ENCODE measurements around the gene P2RY8.

Gene P2RY8

DNA sequence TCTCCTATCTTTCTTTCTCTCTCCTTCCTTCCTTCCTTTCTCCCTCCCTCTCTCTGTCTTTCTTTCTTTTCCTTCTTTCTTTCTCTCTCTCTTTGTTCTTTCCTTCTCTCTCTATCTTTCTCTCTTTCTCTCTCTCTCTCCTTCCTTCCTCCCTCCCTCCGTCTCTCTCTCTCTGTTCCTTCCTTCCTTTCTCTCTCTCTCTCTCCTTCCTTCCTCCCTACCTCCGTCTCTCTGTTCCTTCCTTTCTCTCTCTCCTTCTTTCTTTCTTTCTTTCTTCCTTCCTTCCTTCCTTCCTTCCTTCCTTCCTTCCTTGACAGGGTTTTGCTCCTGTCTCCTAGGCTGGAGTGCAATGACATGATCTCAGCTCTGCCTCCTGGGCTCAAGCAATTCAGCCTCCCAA is 24.2 kb upstream of the P2RY8 start:
- TF ChIP-seq FOXP2 (optimal IDR thresholded peaks at IDR 0.05; ENCODE audit: borderline replicate concordance, extremely low read depth, extremely low read length, insufficient read depth) = no peak
- TF ChIP-seq, protein P1, sequence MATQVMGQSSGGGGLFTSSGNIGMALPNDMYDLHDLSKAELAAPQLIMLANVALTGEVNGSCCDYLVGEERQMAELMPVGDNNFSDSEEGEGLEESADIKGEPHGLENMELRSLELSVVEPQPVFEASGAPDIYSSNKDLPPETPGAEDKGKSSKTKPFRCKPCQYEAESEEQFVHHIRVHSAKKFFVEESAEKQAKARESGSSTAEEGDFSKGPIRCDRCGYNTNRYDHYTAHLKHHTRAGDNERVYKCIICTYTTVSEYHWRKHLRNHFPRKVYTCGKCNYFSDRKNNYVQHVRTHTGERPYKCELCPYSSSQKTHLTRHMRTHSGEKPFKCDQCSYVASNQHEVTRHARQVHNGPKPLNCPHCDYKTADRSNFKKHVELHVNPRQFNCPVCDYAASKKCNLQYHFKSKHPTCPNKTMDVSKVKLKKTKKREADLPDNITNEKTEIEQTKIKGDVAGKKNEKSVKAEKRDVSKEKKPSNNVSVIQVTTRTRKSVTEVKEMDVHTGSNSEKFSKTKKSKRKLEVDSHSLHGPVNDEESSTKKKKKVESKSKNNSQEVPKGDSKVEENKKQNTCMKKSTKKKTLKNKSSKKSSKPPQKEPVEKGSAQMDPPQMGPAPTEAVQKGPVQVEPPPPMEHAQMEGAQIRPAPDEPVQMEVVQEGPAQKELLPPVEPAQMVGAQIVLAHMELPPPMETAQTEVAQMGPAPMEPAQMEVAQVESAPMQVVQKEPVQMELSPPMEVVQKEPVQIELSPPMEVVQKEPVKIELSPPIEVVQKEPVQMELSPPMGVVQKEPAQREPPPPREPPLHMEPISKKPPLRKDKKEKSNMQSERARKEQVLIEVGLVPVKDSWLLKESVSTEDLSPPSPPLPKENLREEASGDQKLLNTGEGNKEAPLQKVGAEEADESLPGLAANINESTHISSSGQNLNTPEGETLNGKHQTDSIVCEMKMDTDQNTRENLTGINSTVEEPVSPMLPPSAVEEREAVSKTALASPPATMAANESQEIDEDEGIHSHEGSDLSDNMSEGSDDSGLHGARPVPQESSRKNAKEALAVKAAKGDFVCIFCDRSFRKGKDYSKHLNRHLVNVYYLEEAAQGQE (IDR thresholded peaks at IDR 0.05; ENCODE audit: insufficient read depth in 1 of 2, low read depth in 2 of 2, low read length in 2 of 2) = no peak
- no peak for TF ChIP-seq TAF1 (IDR thresholded peaks at IDR 0.05; ENCODE audit: borderline replicate concordance, insufficient read depth, low read length)
- TF ChIP-seq POLR2AphosphoS5 (IDR thresholded peaks at IDR 0.05; ENCODE audit: low read depth, low read length) = no peak
- TF ChIP-seq SIN3A (IDR thresholded peaks at IDR 0.05; ENCODE audit: borderline replicate concordance, insufficient read depth, low read length) = no peak

DNA sequence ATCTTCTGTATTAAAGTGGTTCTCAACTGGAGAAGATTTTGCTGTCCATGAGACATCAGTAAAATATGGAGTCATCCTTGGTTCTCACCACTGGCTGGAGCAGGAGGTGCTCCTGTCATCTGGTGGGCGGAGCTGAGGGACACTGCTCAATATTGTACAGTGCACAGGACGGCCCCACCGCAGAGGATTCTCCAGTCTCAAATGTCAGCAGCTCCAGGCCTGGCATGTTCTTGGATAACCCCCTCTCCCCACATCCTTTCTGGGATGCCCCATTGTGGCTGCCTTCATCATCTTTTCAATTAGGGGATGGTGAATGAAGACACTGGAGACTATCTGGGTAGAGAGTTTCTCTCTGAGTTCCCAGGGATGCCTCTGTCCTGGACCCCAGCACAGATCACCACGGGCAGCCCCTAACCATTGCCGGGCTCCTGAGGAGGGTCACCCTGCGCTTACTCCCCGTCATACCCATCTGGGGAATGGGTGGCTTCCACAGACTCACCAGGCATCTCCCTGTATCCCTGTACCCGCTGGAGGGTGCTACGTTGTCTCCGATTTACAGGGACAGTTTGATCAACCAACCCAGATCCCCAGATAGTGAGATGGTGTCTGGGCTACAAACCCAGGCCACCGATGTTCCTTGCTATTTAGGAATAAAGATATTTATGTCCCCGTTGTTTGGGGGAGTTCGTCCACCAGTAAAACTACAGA is 21.9 kb upstream of the P2RY8 start:
- TF ChIP-seq, protein P1 (IDR thresholded peaks at IDR 0.05; ENCODE audit: insufficient read depth in 1 of 2, low read depth in 2 of 2, low read length in 2 of 2) = no peak
- TF ChIP-seq SIN3A (IDR thresholded peaks at IDR 0.05; ENCODE audit: borderline replicate concordance, insufficient read depth, low read length) = no peak
- no peak for TF ChIP-seq FOXP2 (optimal IDR thresholded peaks at IDR 0.05; ENCODE audit: borderline replicate concordance, extremely low read depth, extremely low read length, insufficient read depth)

DNA sequence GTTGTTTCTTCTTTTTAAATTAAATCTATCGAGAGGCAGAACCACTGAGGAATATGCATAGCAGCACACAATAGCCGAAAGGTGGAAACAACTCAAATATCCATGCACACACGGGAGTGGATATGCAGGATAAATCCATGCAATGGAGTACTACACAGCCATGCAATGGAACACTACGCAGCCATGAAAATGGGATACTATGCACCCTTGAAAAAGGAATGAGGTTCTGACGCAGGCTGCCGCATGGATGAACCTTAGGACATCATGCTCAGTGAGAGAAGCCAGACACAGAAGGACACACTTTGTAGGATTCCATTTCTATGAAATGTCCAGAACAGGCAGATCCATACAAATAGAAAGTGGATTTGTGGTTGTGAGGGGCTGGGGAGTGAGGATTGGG is 18.4 kb upstream of the P2RY8 start:
- no peak for TF ChIP-seq POLR2AphosphoS5 (IDR thresholded peaks at IDR 0.05; ENCODE audit: low read depth, low read length)
- no peak for TF ChIP-seq FOXP2 (optimal IDR thresholded peaks at IDR 0.05; ENCODE audit: borderline replicate concordance, extremely low read depth, extremely low read length, insufficient read depth)
- TF ChIP-seq, protein P1 (IDR thresholded peaks at IDR 0.05; ENCODE audit: insufficient read depth in 1 of 2, low read depth in 2 of 2, low read length in 2 of 2) = no peak
- TF ChIP-seq SIN3A (IDR thresholded peaks at IDR 0.05; ENCODE audit: borderline replicate concordance, insufficient read depth, low read length) = no peak

DNA sequence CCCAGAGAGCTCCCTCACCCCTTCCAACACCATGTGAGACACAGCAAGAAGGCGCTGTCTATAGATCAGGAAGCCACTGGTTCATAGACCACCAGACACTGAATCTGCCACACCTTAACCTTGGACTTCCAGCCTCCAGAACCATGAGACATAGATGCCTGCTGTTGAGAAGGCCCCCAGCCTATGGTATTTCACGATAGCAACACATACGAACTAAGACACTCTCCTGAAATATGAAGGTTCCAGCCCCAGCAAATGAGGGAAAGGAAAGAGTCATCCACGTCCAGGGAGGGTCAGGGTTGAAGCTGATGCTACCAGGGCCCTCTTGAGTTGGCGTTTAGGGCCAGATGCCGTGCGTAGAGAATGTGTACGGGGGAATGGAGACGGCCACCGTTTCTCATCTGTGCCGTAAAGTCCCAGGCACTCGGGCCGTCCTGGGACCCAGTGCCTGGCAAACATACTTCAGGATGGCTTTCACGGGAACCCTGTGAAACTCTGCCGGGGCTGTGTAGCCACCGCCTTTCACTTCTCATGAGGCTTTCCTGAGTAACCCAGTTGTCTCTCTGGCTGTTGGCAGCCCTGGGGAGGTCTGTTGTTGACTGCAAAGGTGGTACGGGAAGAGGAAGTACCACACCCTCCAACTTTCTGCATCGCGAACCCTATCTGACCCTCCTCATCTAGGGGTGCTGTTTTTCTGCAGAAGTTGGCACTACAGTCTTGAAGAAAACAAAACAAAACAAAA is 17.7 kb upstream of the P2RY8 start:
- TF ChIP-seq, protein P1 (IDR thresholded peaks at IDR 0.05; ENCODE audit: insufficient read depth in 1 of 2, low read depth in 2 of 2, low read length in 2 of 2) = no peak
- no peak for TF ChIP-seq FOXP2 (optimal IDR thresholded peaks at IDR 0.05; ENCODE audit: borderline replicate concordance, extremely low read depth, extremely low read length, insufficient read depth)
- TF ChIP-seq SIN3A (IDR thresholded peaks at IDR 0.05; ENCODE audit: borderline replicate concordance, insufficient read depth, low read length) = no peak
- no peak for TF ChIP-seq TAF1 (IDR thresholded peaks at IDR 0.05; ENCODE audit: borderline replicate concordance, insufficient read depth, low read length)
- TF ChIP-seq POLR2AphosphoS5 (IDR thresholded peaks at IDR 0.05; ENCODE audit: low read depth, low read length) = no peak
